HCT116 (cell line): ENCODE data around the gene ZNF708. TPM values are rescaled to one million over a fixed set of nuclear protein-coding genes. Genes with fewer than 3 reads are reported as not detected.

Experiments
- ATAC-seq: fragments of 200-7000 bp; cut with Tn5 transposase; 2 replicates; pipeline ENCODE4 v1.9.1; 2020; ENCODE audit warnings: mild to moderate bottlenecking, moderate library complexity
- Bru-seq: library from RNA; stranded (reverse); fragments of 400-500 nt; gene quantifications from one replicate; lab custom pipeline; 2021; lab: Mats Ljungman, UMichigan
- BruChase-seq, 2 experiments: library from RNA; stranded (reverse); fragments of 400-500 nt; gene quantifications; one replicate each; lab custom pipeline; 2021; lab: Mats Ljungman, UMichigan
- BruUV-seq: library from RNA; stranded (reverse); fragments of 400-500 nt; replicated peaks from 2 replicates; lab custom pipeline; 2021; lab: Mats Ljungman, UMichigan
- CTCF ChIA-PET: fragments of 300-600 bp; sonication (Branson Sonifier 250); formaldehyde crosslinking; loops from one replicate; lab custom pipeline; 2021; ENCODE audit warnings: antibody characterized with exemption; lab: Charles Lee
- POLR2A ChIA-PET: fragments of 300-600, 350-600 bp; sonication (Branson Sonifier 250); formaldehyde crosslinking; loops from one replicate; lab custom pipeline; 2021; ENCODE audit warnings: antibody characterized with exemption; lab: Charles Lee
- RAD21 ChIA-PET, 2 experiments: fragments of 300-600 bp; sonication (Branson Sonifier 250); formaldehyde crosslinking; loops; one replicate each; lab custom pipeline; 2023; ENCODE audit warnings: low total read pairs in 2 of 2; ENCODE audit not compliant: uncharacterized antibody in 2 of 2, unreplicated experiment in 2 of 2, low non-redundant PET in 1 of 2; lab: Charles Lee
- DNase-seq: peaks from one replicate; pipeline ENCODE4 v3.0.0-alpha.2; 2010; ENCODE audit warnings: low read depth, low spot score
- H2AFZ ChIP-seq: fragments of 200-600 bp; shearing (Covaris generic), sonication (generic); 2 replicates; pipeline ENCODE4 v1.6.1; 2017; ENCODE audit warnings: low read depth, mixed run types, mixed read lengths, antibody characterized with exemption, low read length; ENCODE audit not compliant: poor library complexity, severe bottlenecking
- H3K27ac ChIP-seq: 2 replicates; pipeline ENCODE4 v1.5.1; 2012; ENCODE audit warnings: low read depth, low read length
- H3K27me3 ChIP-seq: fragments of 200-600 bp; sonication (generic); 2 replicates; pipeline ENCODE4 v1.6.1; 2016; ENCODE audit warnings: mixed run types, low read length, mixed read lengths; ENCODE audit not compliant: insufficient read depth
- H3K36me3 ChIP-seq, 2 experiments: fragments of 200-500 bp in 1 of 2; fragments of 200-600 bp in 1 of 2; sonication (Bioruptor generic) in 1 of 2; sonication (generic) in 1 of 2; 2 replicates each; pipeline versions ENCODE4 v1.5.1 to v1.6.1; 2014 to 2016; ENCODE audit warnings: low read length in 2 of 2, inconsistent platforms in 1 of 2, mixed read lengths in 1 of 2, mixed run types in 1 of 2; ENCODE audit not compliant: insufficient read depth in 2 of 2, control insufficient read depth in 1 of 2
- H3K4me1 ChIP-seq, 2 experiments: fragments of 200-600 bp in 1 of 2; sonication (generic) in 1 of 2; 2 replicates each; pipeline versions ENCODE4 v1.5.1 to v1.6.1; 2012 to 2017; ENCODE audit warnings: low read length in 2 of 2, inconsistent platforms in 1 of 2, mild to moderate bottlenecking in 1 of 2, mixed read lengths in 1 of 2, mixed run types in 1 of 2, moderate library complexity in 1 of 2; ENCODE audit not compliant: insufficient read depth in 2 of 2, control insufficient read depth in 1 of 2
- H3K4me2 ChIP-seq: fragments of 200-600 bp; sonication (generic); 2 replicates; pipeline ENCODE4 v1.6.1; 2017; ENCODE audit warnings: mixed run types, low read length, mixed read lengths
- H3K4me3 ChIP-seq, 2 experiments: fragments of 200-600 bp in 1 of 2; sonication (generic) in 1 of 2; replicated peaks in 1 of 2; 2 replicates each; pipeline ENCODE4 v1.5.1; 2011 to 2016; ENCODE audit warnings: low read length in 2 of 2, control low read depth in 1 of 2, low read depth in 1 of 2, mild to moderate bottlenecking in 1 of 2, mixed read lengths in 1 of 2, mixed run types in 1 of 2
- H3K79me2 ChIP-seq: fragments of 200-600 bp; sonication (generic); 2 replicates; pipeline ENCODE4 v1.6.1; 2017; ENCODE audit warnings: mild to moderate bottlenecking, mixed run types, low read length, moderate library complexity, mixed read lengths; ENCODE audit not compliant: insufficient read depth
- H3K9ac ChIP-seq: fragments of 200-600 bp; sonication (generic); 2 replicates; pipeline ENCODE4 v1.6.1; 2016; ENCODE audit warnings: low read length, mixed read lengths
- H3K9me2 ChIP-seq: fragments of 200-600 bp; sonication (generic), shearing (Covaris generic); 2 replicates; pipeline ENCODE4 v1.6.1; 2017; ENCODE audit warnings: mixed run types, mild to moderate bottlenecking, moderate library complexity; ENCODE audit not compliant: insufficient read depth
- H3K9me3 ChIP-seq, 2 experiments: fragments of 200-500 bp in 1 of 2; fragments of 200-600 bp in 1 of 2; sonication (Bioruptor generic) in 1 of 2; sonication (generic) in 1 of 2; 2 replicates each; pipeline ENCODE4 v1.6.1; 2014 to 2017; ENCODE audit warnings: low read length in 2 of 2, mixed read lengths in 2 of 2, inconsistent platforms in 1 of 2, low read depth in 1 of 2, mild to moderate bottlenecking in 1 of 2, mixed run types in 1 of 2, moderate library complexity in 1 of 2; ENCODE audit not compliant: control insufficient read depth in 1 of 2, insufficient read depth in 1 of 2
- H4K20me1 ChIP-seq: fragments of 200-600 bp; sonication (generic), shearing (Covaris generic); 2 replicates; pipeline ENCODE4 v1.6.1; 2017; ENCODE audit warnings: mixed run types, mild to moderate bottlenecking, moderate library complexity; ENCODE audit not compliant: insufficient read depth
- ATF3 ChIP-seq: IDR thresholded peaks from 2 replicates; pipeline ENCODE4 v1.6.1; 2012
- CBX3 ChIP-seq: IDR thresholded peaks from 2 replicates; pipeline ENCODE4 v1.6.1; 2012; ENCODE audit warnings: low read depth
- EGR1 ChIP-seq: IDR thresholded peaks from 2 replicates; pipeline ENCODE4 v1.6.1; 2012; ENCODE audit warnings: low read depth
- ELF1 ChIP-seq: IDR thresholded peaks from 2 replicates; pipeline ENCODE4 v1.6.1; 2012; ENCODE audit warnings: low read depth, borderline replicate concordance
- EZH2 ChIP-seq: fragments of 200-600 bp; sonication (generic); IDR thresholded peaks from 2 replicates; pipeline ENCODE4 v1.6.1; 2017; ENCODE audit warnings: antibody characterized with exemption, mixed run types
- EZH2phosphoT487 ChIP-seq: fragments of 200-600 bp; IDR thresholded peaks from 2 replicates; pipeline ENCODE4 v1.6.1; 2018; ENCODE audit warnings: antibody characterized with exemption, borderline replicate concordance
- MAX ChIP-seq: IDR thresholded peaks from 2 replicates; pipeline ENCODE4 v1.6.1; 2012
- POLR2A ChIP-seq: IDR thresholded peaks from 2 replicates; pipeline ENCODE4 v1.7.0; 2011; ENCODE audit warnings: borderline replicate concordance; ENCODE audit not compliant: insufficient read depth, insufficient read length; ENCODE audit errors: extremely low read depth
- POLR2AphosphoS5 ChIP-seq: IDR thresholded peaks from 2 replicates; pipeline ENCODE4 v1.6.1; 2011; ENCODE audit warnings: mild to moderate bottlenecking, low read depth, low read length, moderate library complexity
- SIN3A ChIP-seq: IDR thresholded peaks from 2 replicates; pipeline ENCODE4 v1.6.1; 2012; ENCODE audit warnings: low read depth
- SP1 ChIP-seq: IDR thresholded peaks from 2 replicates; pipeline ENCODE4 v1.6.1; 2012; ENCODE audit warnings: low read depth
- SRF ChIP-seq: IDR thresholded peaks from 2 replicates; pipeline ENCODE4 v1.6.1; 2012; ENCODE audit warnings: low read depth
- YY1 ChIP-seq: IDR thresholded peaks from 2 replicates; pipeline ENCODE4 v1.6.1; 2011; ENCODE audit warnings: low read length, low read depth, moderate library complexity, mild to moderate bottlenecking; ENCODE audit not compliant: insufficient replicate concordance; ENCODE audit errors: extremely low read depth
- ZFX ChIP-seq: fragments of 450-650 bp; IDR thresholded peaks from 2 replicates; pipeline ENCODE4 v1.6.1; 2017
- ZNF274 ChIP-seq: fragments of 200-500 bp; sonication (Bioruptor generic); IDR thresholded peaks from 2 replicates; pipeline ENCODE4 v1.6.1; 2014; ENCODE audit warnings: mild to moderate bottlenecking, low read depth, low read length, inconsistent platforms
- intact Hi-C: fragments of 100-400 bp; cut with micrococcal nuclease; formaldehyde crosslinking; loops from 2 replicates; pipeline ENCODE4 v1.10.0; 2022
- long read RNA-seq: library from polyadenylated mRNA; unstranded; transcript quantifications from one replicate; pipeline ENCODE4 v2.0.0, GENCODE V29; 2021; ENCODE audit not compliant: unreplicated experiment
- polyA plus RNA-seq: library from polyadenylated mRNA; unstranded; fragments of >200 nt; gene quantifications from 2 replicates; pipeline ENCODE4 v1.2.1, GENCODE V29; 2012; ENCODE audit warnings: missing spikeins
- total RNA-seq: library from RNA; stranded (reverse); gene quantifications from one replicate; pipeline ENCODE4 v1.2.1, GENCODE V29; 2021; ENCODE audit not compliant: unreplicated experiment

Gene ZNF708
- total RNA-seq: 5.3 TPM
- polyA plus RNA-seq: 0.81 and 2.0 TPM in 2 replicates
- Bru-seq, nascent RNA: percentile 69 among the genes with signal in this experiment
- BruChase-seq, experiment 1, labeled RNA remaining after a 6-hour chase: percentile 55 among the genes with signal in this experiment
- BruChase-seq, experiment 2, labeled RNA remaining after a 2-hour chase: percentile 62 among the genes with signal in this experiment
- long read RNA-seq, full-length matches to known transcripts: 2 of 6 reads
- long read RNA-seq, partial matches to known transcripts: 1 of 6 reads
- long read RNA-seq, other reads (novel, unspliced or antisense): 3 of 6 reads

- CTCF ChIA-PET: no interaction called here
- H3K9ac ChIP-seq: peak within 1 kb of the TSS; percentile 75
- peaks cover 0 to 4% of the 10 kb centered on the region in 2 experiments; a peak in 2 of 4 replicates for H3K9me3 ChIP-seq
- peak within 1 kb of the TSS; percentile 72 to 76 for H3K4me3 ChIP-seq
- no TSS peak for BruUV-seq
- peaks cover 26% of the 10 kb centered on the region for H3K79me2 ChIP-seq
- RAD21 ChIA-PET: interaction anchor here in 1 of 2 experiments (0.6 kb wide), 1 partner anchor 32 kb away, joined by 3 read pairs; no protein-coding TSS in a partner anchor
- H3K9me2 ChIP-seq: no peaks in the 10 kb centered on the region
- ATAC-seq (peak; percentile 99), DNase-seq (peak; percentile 84)
- no peaks in the 10 kb centered on the region for H3K27me3 ChIP-seq
- peak within 1 kb of the TSS; percentile 58 for H2AFZ ChIP-seq
- H3K4me1 ChIP-seq: peaks cover 6% of the 10 kb centered on the region in 2 experiments; a peak in 3 of 4 replicates
- no peaks in the 10 kb centered on the region for H4K20me1 ChIP-seq
- H3K27ac ChIP-seq: peak within 1 kb of the TSS; percentile 65
- H3K36me3 ChIP-seq: peaks cover 0 to 10% of the 10 kb centered on the region in 2 experiments; a peak in 2 of 4 replicates
- peak within 1 kb of the TSS; percentile 73 for H3K4me2 ChIP-seq
- peak; percentile 87 for TF ChIP-seq ELF1
- no peak for TF ChIP-seq EZH2
- no peak for TF ChIP-seq ATF3
- no peak for TF ChIP-seq EGR1
- no peak for TF ChIP-seq CBX3
- peak; percentile 81 for TF ChIP-seq POLR2A
- TF ChIP-seq ZFX: peak; percentile 72
- peak; percentile 17; the same call in 1 of the 2 replicates for TF ChIP-seq SRF
- TF ChIP-seq ZNF274: no peak
- peak; percentile 79 for TF ChIP-seq POLR2AphosphoS5
- no peak for TF ChIP-seq SP1
- no peak for TF ChIP-seq MAX
- peak; percentile 26; the same call in 1 of the 2 replicates for TF ChIP-seq SIN3A
- TF ChIP-seq EZH2phosphoT487: no peak
- peak; percentile 20 for TF ChIP-seq YY1
- POLR2A ChIA-PET: interaction anchor here (0.8 to 1.7 kb wide), 7 partner anchors 11 to 439 kb away, joined by 3 to 8 read pairs (median 4); partner anchors contain the start of genes ZNF100, ZNF430 and ZNF738
- intact Hi-C loops: no loop called here
Measured at GRCh38 chr19:21328885-21329605, at the start of gene ZNF708. Gene ZNF708, minus strand, starts transcription at chr19:21329410. Its CDS starts 198 bp downstream, at chr19:21329212.
